ENCODE data around the gene GFOD2.

DNA sequence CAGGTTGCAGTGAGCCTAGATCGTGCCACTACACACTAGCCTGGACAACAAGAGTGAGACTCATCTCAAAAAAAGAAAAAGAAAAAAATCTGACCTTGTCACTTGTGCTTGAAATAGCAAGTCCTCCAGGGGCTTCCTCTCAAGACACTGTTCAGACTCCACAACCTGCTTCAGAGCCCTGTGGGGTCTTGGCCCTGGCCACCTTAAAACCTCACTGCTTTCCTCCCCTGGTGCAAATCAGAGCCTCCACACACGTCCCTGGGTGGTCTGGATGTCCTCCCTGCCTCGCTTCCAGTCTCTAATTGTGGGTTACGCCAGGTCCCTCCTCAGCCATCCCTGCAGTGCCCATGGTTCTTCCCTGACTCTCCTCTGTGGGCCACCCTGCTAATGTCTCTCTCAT is 63.8 kb downstream of the GFOD2 start:
- TF ChIP-seq, protein P1, sequence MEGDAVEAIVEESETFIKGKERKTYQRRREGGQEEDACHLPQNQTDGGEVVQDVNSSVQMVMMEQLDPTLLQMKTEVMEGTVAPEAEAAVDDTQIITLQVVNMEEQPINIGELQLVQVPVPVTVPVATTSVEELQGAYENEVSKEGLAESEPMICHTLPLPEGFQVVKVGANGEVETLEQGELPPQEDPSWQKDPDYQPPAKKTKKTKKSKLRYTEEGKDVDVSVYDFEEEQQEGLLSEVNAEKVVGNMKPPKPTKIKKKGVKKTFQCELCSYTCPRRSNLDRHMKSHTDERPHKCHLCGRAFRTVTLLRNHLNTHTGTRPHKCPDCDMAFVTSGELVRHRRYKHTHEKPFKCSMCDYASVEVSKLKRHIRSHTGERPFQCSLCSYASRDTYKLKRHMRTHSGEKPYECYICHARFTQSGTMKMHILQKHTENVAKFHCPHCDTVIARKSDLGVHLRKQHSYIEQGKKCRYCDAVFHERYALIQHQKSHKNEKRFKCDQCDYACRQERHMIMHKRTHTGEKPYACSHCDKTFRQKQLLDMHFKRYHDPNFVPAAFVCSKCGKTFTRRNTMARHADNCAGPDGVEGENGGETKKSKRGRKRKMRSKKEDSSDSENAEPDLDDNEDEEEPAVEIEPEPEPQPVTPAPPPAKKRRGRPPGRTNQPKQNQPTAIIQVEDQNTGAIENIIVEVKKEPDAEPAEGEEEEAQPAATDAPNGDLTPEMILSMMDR (tag by site-specific recombination; IDR thresholded peaks at IDR 0.05): no peak
- TF ChIP-seq ZNF121 (tag by site-specific recombination; IDR thresholded peaks at IDR 0.05): no peak
- no peak for TF ChIP-seq MYNN (tag by site-specific recombination; IDR thresholded peaks at IDR 0.05; ENCODE audit: borderline replicate concordance)

Data from HEK293 (cell line).